NCI-H1436 treated with DMSO at 0.1 percent for 48 hours (cell line): ENCODE data around the gene ITGB5.

Experiments used
- DNase-seq: peaks from one replicate; lab custom pipeline; 2025; lab: John Stamatoyannopoulos, UW

Gene ITGB5, protein sequence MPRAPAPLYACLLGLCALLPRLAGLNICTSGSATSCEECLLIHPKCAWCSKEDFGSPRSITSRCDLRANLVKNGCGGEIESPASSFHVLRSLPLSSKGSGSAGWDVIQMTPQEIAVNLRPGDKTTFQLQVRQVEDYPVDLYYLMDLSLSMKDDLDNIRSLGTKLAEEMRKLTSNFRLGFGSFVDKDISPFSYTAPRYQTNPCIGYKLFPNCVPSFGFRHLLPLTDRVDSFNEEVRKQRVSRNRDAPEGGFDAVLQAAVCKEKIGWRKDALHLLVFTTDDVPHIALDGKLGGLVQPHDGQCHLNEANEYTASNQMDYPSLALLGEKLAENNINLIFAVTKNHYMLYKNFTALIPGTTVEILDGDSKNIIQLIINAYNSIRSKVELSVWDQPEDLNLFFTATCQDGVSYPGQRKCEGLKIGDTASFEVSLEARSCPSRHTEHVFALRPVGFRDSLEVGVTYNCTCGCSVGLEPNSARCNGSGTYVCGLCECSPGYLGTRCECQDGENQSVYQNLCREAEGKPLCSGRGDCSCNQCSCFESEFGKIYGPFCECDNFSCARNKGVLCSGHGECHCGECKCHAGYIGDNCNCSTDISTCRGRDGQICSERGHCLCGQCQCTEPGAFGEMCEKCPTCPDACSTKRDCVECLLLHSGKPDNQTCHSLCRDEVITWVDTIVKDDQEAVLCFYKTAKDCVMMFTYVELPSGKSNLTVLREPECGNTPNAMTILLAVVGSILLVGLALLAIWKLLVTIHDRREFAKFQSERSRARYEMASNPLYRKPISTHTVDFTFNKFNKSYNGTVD

DNA sequence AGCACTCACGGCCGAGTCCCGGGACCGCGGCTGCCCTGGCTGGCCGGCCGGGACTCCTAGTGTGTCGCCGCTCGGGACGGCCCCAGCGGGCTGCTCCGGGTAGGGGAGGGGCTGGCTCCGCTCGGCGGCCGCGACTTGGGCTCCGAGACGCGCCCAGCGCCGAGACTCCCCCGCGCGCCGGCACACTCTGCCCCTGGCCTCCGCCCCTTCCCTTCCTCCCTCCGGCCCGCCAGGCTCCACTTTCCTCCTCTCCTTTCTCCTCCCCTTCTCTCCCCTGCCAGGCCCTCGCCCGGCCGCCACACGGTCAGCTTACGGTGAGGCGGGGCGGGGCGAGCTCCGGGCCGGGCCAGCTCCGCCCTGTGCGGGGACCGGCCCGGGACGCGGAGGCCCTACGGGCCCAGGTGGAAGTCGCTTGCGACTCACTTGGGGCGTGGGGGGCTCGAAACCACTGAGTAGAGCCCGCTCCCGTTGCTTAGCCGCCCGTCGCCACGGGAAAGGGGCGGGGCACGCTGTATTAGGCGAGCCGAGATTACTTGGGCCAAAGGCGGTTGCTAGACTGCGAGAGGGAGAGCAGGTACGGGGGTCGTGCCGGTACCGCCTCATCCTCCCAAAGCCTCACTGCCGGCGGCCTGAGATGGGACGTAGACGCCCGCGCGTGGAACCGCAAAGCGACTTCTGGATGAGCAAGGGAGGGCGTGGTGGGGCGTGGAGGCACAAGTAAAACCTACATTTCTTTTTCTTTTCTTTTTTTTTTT is at the start of gene ITGB5:
Gene ITGB5 (minus strand): TSS at position 189 of the 755 bp plus-strand sequence. CDS start 365 bp downstream, outside the sequence.
- no peak for DNase-seq

GRCh38 chr3:124935794-124936542 is 48.8 kb upstream of the ITGB5 start:
- no peak for DNase-seq

DNA sequence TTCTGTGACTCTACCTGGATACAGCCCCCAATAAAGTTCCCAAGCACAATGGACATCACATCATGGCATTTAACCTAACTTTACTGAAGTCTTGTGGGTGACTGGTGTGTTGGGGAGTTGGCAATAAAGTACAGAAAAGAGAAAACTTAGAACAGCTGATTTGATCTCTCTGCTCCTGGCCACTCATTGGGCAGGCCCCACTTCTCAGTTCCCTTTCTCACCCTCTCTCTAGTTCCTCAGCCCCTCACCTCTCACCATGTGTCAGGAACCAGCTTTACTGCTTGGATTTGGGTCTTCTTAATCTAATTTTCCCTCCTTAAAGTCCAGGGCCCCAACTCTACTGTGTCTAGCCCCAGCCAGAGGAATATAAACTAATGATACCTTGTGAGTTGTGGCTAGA is 48.1 kb upstream of the ITGB5 start:
- no peak for DNase-seq

DNA sequence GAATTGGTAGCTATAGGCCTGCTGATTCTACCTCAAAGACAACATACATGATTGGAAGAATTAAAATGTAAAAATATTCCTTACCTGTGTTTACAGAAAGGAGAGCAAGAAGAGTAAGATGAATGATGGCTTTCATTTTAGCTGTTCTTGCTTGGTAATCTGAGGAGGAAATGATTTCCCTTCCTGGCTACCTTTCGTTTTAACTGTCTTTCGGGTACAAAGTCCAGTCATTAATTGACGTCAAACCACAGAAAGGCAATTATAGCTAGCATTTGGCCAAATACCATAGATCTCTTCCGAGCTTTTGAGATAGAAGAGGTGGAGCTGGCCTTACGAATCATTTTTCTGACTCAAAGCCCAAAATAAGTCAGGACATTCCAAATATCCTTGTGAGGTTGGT is 47.4 kb upstream of the ITGB5 start, which contains the start of gene MUC13:
Gene MUC13 (minus strand): TSS at position 175 of the 400 bp plus-strand sequence. CDS start 39 bp downstream, at position 136.
- no peak for DNase-seq

GRCh38 chr3:124928333-124929202 is 41.4 kb upstream of the ITGB5 start:
- no peak for DNase-seq

DNA sequence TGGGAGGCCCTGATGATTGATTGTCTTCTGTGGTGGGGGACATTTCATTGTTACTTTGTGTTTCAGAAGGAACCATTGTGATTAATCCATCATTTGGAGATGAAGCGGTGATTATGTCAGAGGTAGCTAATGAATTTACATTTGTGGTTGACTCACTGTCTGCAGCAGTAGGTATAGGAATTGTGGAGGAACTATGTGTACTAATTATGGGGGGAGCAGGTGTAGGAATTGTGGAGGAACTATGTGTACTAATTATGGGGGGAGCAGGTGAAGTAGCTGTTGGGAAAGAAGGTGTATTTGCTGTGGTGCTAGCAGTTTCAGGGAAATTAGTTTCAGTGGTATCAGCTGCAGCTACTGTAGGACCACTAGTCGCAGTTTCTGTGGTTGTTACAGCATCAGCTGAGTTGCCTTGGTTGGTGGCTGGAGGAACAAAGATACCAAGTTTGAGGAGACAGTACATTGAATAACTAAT is 40.4 kb upstream of the ITGB5 start:
- no peak for DNase-seq

DNA sequence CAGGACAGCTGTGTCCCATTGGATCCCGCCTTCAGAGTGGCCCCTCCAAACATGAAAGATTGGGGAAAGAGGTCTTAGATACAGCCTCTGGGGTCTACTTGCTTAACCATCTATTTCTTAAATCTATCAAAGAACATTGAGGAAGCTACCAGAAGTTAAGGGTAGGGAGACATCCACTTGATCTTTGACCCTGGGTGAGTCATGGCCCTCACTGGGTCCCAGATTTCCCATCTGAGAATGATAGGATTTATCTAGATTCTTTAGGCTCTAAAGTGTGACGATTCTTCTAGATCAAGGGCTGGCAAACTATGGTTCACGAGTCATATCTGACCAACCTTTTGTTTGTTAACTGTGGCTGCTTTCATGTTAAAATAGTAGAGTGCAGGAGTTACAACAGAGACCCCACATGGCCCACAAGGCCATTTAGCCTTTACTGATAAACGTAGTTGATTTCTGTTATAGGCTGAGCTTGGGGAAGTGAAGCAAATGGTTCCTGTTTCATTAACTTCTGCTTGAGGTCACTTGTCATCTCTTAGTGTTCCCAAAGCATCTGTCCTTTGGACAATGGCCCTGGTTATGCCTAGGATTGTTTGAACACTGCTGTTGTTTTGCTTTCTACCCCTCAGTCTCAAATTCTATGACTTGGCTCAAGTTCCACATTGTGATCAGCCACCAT is 39.4 kb upstream of the ITGB5 start:
- DNase-seq, result no peak

DNA sequence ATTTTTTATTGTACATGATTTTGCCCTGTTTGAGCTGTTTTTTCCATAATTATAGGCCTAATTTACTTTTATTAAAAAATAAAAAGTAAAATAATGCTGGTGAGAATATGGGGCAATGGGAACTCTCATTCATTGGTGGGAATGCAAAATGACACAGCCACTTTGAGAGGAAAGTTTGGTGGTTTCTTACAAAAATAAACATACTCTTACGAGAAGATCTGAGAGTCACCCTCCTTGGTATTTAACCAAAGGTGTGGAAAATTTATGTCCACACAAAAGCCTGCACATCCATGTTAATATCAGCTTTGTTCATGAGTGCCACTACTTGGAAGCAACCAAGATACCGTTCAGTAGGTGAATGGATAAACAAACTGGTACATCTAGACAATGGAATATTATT is 37.6 kb upstream of the ITGB5 start:
- DNase-seq, result no peak

- no peak for DNase-seq
These were observed 36.7 kb upstream of the ITGB5 start for GRCh38 chr3:124923833-124924232.

DNA sequence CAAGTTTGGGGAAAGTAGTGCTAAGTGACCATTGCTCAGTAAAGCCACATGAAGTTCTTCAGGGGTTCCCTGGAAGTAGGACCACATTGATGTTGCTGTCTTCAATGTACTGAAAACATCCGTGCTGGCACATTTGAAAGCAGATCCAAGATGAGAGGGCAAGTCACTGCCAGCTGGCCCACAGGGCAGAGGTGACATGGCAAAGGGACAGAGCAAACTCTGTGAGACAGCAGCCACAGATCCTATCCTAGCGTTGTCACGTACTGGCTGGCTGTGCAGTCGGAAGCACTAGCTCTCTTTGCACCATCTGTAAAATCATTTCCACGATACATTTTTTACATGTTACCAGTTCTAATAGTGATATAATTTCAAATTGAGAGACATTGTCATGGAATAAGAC is 33.6 kb upstream of the ITGB5 start:
- no peak for DNase-seq

- DNase-seq, result no peak
These were observed 32.6 kb upstream of the ITGB5 start for GRCh38 chr3:124919756-124920155.

DNA sequence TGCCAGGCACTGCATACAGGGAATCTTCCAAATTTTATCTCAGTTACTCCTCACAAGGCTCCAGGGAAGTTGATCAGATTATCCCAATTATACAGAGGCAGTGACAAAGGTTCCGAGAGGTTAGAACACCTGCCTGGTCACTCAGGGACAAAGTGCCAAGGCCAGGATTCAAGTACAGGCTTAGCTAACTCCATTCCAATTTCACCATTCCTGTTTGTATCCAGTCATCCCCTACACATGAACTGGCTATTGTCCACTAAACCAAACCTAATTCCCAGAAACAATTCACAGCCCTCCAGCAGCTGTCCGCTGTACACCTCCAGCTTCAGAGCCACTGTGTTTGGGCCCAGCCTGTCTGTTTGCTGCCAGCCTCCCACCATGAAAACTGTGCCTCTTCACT is 31.4 kb upstream of the ITGB5 start:
- DNase-seq, result no peak

DNA sequence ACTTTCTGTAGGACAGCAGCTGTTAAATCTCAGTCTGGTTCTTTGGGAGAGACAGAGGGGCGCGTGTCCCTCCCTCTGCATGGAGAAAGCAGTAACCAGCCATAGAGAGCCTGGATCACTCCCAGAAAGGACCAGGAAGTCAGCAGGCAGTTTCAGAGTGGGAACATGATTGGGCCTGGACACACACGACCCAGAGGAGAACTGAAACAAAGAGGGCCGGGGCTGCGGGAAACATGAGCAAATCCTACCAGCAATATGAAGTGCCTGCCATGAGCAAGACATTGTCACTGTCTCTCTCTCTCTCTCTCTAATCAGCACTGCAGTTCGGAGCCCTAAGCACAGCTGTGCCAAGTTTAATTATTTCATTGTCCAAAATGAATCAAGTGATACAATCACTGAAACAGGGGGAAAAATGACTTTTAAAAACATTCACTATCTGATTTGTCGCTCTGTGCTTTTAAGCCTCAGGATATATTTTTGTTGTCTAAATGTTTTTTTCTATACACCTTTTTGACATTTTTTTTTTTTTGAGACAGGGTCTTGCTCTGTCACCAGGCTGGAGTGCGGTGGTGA is 29.8 kb upstream of the ITGB5 start:
- no peak for DNase-seq

- DNase-seq, result no peak
These were observed 28.1 kb upstream of the ITGB5 start for GRCh38 chr3:124915254-124915653.

GRCh38 chr3:124907957-124908356 is 20.8 kb upstream of the ITGB5 start:
- no peak for DNase-seq

- DNase-seq, result no peak
These were observed 17.8 kb upstream of the ITGB5 start for GRCh38 chr3:124904835-124905492.

DNA sequence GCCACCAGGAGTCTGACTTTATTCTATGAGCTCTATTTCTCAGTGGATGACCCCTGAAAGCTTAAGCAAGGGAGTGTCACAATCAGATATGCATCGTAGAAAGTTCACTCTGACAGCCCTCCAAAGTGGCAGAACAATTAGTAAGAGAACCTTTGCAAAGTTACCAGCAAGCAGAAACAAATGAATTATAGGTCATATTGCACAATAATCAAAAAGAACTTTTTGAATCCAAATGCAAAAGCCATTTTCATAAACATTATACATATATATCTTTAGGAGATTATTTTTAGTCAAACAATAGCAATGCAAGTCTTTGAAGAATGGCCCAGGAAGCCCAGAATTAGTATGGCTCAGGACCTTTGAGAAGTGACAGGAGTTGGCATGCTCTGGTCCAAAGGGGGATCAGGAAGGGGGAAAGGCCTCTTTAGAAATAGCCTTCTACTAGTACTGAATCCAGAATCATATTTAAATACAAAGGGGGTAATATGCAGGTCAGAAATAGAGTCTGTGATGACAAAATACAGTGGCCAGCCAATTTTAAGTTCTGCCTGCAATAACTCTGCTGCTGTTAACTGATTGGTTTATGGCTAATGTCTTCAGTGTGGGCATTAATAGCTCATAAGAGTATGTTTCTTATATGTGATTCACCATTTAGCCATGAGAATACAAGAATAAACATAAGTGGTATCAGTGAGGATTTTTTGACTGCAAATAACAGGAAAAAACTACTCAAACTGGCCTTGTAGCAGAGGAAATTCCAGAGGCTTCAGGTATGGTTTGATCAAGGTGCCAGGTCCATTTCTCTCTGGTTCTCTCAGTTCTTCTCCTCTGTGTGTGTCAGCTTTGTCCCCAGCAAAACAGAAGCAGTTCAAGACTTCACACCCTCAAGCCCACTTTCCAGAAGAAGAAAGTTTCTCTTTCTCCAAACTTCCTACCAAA is 17.0 kb upstream of the ITGB5 start:
- DNase-seq, result no peak
